Bronchial epithelial cell (primary cell): ENCODE results near the gene CACUL1. TPM values are rescaled to one million over a fixed set of nuclear protein-coding genes. Genes with fewer than 3 reads are reported as not detected.

Source experiments
- DNase-seq: peaks from one replicate; pipeline ENCODE4 v3.0.0-alpha.2; 2010; ENCODE audit warnings: low read depth
- FAIRE-seq: peaks from 2 replicates; lab custom pipeline; 2011; peaks lifted over from hg19 to GRCh38; lab: Jason Lieb, UNC
- H3K27me3 ChIP-seq: 2 replicates; pipeline ENCODE4 v1.5.1; 2011; ENCODE audit warnings: low read length; ENCODE audit not compliant: control insufficient read depth, insufficient read depth
- H3K36me3 ChIP-seq: 2 replicates; pipeline ENCODE4 v1.5.1; 2011; ENCODE audit warnings: low read length; ENCODE audit not compliant: control insufficient read depth, insufficient read depth
- H3K4me3 ChIP-seq: 2 replicates; pipeline ENCODE4 v1.5.1; 2011; ENCODE audit warnings: mild to moderate bottlenecking, low read depth, low read length, control low read depth
- CTCF ChIP-seq: IDR thresholded peaks from 2 replicates; pipeline ENCODE4 v1.5.1; 2011; ENCODE audit warnings: mild to moderate bottlenecking, moderate library complexity, low read length, control low read depth, inconsistent platforms; ENCODE audit not compliant: insufficient read depth, severe bottlenecking
- total RNA-seq: library from RNA; depleted of rRNA; stranded (reverse); fragments of >200 nt; gene quantifications from 2 replicates; pipeline ENCODE4 v1.2.1, GENCODE V29; 2014

The CACUL1 gene
- total RNA-seq, 1 donor from 2014 or later: 18.2 TPM

DNA sequence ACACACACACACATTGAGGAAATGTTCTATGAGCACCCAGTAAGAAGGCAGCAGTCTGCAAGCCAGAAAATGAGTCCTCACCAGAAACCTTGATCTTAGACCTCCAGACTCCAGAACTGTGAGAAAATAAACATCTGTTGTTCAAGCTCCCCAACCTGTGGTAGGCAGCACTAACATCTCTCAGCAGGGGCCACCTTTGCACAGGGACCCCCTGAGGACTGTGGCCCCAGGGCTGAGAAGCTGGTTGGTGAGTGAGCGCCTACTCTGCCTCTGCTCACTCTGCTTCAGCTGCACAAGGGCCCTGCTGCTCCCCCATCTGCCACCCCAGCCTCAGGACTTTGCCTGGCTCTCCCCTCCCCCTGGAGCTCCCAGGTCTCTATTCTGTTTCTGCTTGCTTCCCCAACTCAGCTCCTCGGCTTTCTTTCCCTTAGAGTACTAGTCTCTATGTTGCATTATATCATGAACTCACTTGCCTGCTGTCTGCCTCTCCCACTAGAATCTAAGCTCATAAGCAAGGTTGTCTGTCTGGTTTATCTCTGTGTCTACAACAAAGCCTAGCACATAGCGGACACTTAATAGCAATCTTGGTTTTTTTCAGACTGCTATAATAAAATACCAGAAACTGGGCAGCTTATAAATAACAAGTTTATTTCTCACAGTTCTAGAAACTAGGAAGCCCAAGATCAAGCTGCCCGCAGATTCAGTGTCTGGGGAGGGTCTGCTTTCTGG is 118.9 kb downstream of the CACUL1 start:
- no peaks in the 10 kb centered on the region for H3K36me3 ChIP-seq
- TF ChIP-seq CTCF: no peak
- no peaks in the 10 kb centered on the region for H3K27me3 ChIP-seq
- FAIRE-seq (no peak), DNase-seq (no peak)
- no peak overlapping the region for H3K4me3 ChIP-seq

GRCh38 chr10:118633786-118634185 is 121.0 kb downstream of the CACUL1 start:
- H3K27me3 ChIP-seq: no peaks in the 10 kb centered on the region
- FAIRE-seq (no peak), DNase-seq (no peak)
- H3K4me3 ChIP-seq: no peak overlapping the region
- TF ChIP-seq CTCF: no peak
- no peaks in the 10 kb centered on the region for H3K36me3 ChIP-seq

- FAIRE-seq (no peak), DNase-seq (no peak)
- no peak for TF ChIP-seq CTCF
- H3K36me3 ChIP-seq: no peaks in the 10 kb centered on the region
- H3K4me3 ChIP-seq: no peak overlapping the region
- peaks cover 2% of the 10 kb centered on the region for H3K27me3 ChIP-seq
Measured at GRCh38 chr10:118629211-118629610, 125.6 kb downstream of the CACUL1 start.

- TF ChIP-seq CTCF: no peak
- no peak overlapping the region for H3K4me3 ChIP-seq
- H3K27me3 ChIP-seq: peaks cover 2% of the 10 kb centered on the region
- no peaks in the 10 kb centered on the region for H3K36me3 ChIP-seq
- DNase-seq (no peak), FAIRE-seq (no peak)
Measured at GRCh38 chr10:118628397-118628796, 126.4 kb downstream of the CACUL1 start.

DNA sequence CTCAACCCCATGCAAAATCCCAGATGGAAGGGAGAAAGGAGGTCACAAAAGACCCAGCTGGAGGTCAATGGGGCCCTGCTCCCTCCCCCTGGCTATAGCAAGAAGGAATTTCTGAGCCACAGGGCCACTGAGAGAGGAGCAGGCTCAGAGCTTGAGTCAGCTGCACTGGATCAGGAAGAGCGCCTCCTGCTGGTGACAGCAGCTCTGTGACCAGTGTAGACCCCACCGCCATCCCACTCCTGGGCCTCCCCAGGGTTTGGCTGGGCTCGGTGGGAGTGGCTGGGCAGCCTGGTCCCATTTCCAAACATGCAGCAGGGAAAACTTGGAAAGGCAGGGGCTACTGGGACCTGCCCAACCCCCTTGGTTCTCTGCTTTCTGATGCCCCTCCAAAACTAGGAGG is 127.8 kb downstream of the CACUL1 start:
- FAIRE-seq: no peak
- Histone ChIP-seq H3K4me3 (no peak overlapping the region), H3K36me3 (no peaks in the 10 kb centered on the region), H3K27me3 (peaks cover 4% of the 10 kb centered on the region)
- TF ChIP-seq CTCF: peak; percentile 27
- no peak for DNase-seq

Other genes with a start within 250 kb of the CACUL1 start
- not detected in 2 replicates for gene PRLHR, start 159.3 kb downstream of the CACUL1 start, total RNA-seq